Keratinocyte (primary cell): ENCODE results near the gene IRF4.

Source experiments
- EZH2 ChIP-seq: IDR thresholded peaks from one replicate; pipeline ENCODE4 v1.6.1; 2012; ENCODE audit warnings: inconsistent platforms, mild to moderate bottlenecking, low read length, moderate library complexity
- TF ChIP-seq, protein P1 (sequence below), 3 experiments: IDR thresholded peaks in 1 of 3; conservative IDR thresholded peaks in 1 of 3; optimal IDR thresholded peaks in 1 of 3; 2 replicates in 2 of 3; 3 replicates in 1 of 3; pipeline versions ENCODE3 to v1.5.1; 2011; ENCODE audit warnings: low read length in 3 of 3, mild to moderate bottlenecking in 3 of 3, moderate library complexity in 2 of 3, control low read depth in 1 of 3, inconsistent platforms in 1 of 3; ENCODE audit not compliant: insufficient read depth in 2 of 3; ENCODE audit errors: extremely low read depth in 1 of 3

- TF ChIP-seq, protein P1, sequence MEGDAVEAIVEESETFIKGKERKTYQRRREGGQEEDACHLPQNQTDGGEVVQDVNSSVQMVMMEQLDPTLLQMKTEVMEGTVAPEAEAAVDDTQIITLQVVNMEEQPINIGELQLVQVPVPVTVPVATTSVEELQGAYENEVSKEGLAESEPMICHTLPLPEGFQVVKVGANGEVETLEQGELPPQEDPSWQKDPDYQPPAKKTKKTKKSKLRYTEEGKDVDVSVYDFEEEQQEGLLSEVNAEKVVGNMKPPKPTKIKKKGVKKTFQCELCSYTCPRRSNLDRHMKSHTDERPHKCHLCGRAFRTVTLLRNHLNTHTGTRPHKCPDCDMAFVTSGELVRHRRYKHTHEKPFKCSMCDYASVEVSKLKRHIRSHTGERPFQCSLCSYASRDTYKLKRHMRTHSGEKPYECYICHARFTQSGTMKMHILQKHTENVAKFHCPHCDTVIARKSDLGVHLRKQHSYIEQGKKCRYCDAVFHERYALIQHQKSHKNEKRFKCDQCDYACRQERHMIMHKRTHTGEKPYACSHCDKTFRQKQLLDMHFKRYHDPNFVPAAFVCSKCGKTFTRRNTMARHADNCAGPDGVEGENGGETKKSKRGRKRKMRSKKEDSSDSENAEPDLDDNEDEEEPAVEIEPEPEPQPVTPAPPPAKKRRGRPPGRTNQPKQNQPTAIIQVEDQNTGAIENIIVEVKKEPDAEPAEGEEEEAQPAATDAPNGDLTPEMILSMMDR (optimal IDR thresholded peaks at IDR 0.05 in 1 of 3, IDR thresholded peaks at IDR 0.05 in 1 of 3, conservative IDR thresholded peaks at IDR 0.05 in 1 of 3; ENCODE audit: extremely low read depth in 1 of 3, insufficient read depth in 2 of 3, low read length in 3 of 3) = no peak
- TF ChIP-seq EZH2 = no peak
Observed at GRCh38 chr6:436308-437036, 44.9 kb downstream of the IRF4 start.
